GM12891 (cell line): ENCODE data around the gene ZNF761.

ENCODE experiments used
- PAX5 ChIP-seq: IDR thresholded peaks from 2 replicates; pipeline ENCODE4 v1.6.1; 2011; ENCODE audit warnings: low read length, moderate library complexity, mild to moderate bottlenecking; ENCODE audit not compliant: insufficient read depth, severe bottlenecking
- POLR2A ChIP-seq: IDR thresholded peaks from 2 replicates; pipeline ENCODE4 v1.6.1; 2011; ENCODE audit warnings: low read depth, low read length, control low read depth
- POLR2AphosphoS5 ChIP-seq: IDR thresholded peaks from 2 replicates; pipeline ENCODE4 v1.6.1; 2011; ENCODE audit warnings: low read depth, low read length, control low read depth
- SPI1 ChIP-seq: IDR thresholded peaks from 2 replicates; pipeline ENCODE4 v1.6.1; 2011; ENCODE audit warnings: low read depth, low read length, control low read depth
- TAF1 ChIP-seq: IDR thresholded peaks from 2 replicates; pipeline ENCODE4 v1.6.1; 2011; ENCODE audit warnings: low read depth, low read length, control low read depth

DNA sequence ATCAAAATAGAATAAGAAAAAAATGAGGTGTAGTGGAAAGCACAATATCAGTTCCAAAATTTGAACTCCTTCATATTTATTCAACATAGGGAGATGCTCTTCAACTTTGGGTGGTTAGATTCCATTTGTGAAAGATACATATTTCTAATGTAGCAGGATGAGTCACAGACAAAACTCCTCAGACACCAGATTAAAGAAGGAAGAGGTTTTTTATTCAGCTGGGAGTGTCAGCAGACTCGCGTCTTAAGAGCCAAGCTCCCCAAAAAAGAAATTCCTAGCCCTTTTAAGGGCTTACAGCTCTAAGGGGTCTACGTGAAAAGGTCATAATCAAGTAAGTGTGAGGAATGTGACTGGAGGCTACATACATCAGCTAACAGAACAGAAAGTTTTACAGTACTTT, 43.6 kb upstream of the ZNF761 start:
- TF ChIP-seq TAF1: no peak
- TF ChIP-seq POLR2A: no peak
- TF ChIP-seq POLR2AphosphoS5: no peak
- no peak for TF ChIP-seq SPI1
- no peak for TF ChIP-seq PAX5
